A673 (cell line): ENCODE data around the gene AMACR. TPM values are rescaled to one million over a fixed set of nuclear protein-coding genes. Genes with fewer than 3 reads are reported as not detected.

ENCODE experiments used
- BruUV-seq: library from RNA; stranded (reverse); fragments of 400-500 nt; replicated peaks from 2 replicates; lab custom pipeline; 2021; lab: Mats Ljungman, UMichigan
- CTCF ChIA-PET: fragments of 300-600 bp; sonication (Branson Sonifier 250); formaldehyde crosslinking; loops from one replicate; lab custom pipeline; 2022; ENCODE audit warnings: antibody characterized with exemption; lab: Charles Lee
- POLR2A ChIA-PET: fragments of 300-600 bp; sonication (Branson Sonifier 250); formaldehyde crosslinking; loops from one replicate; lab custom pipeline; 2022; ENCODE audit warnings: antibody characterized with exemption; ENCODE audit not compliant: low non-redundant PET; lab: Charles Lee
- DNase-seq: peaks from one replicate; pipeline ENCODE4 v3.0.0-alpha.2; 2015; ENCODE audit warnings: low spot score
- H3K27ac ChIP-seq: fragments of 200-600 bp; sonication (generic); 2 replicates; pipeline ENCODE4 v1.5.1; 2016; ENCODE audit warnings: mixed run types, low read depth, mild to moderate bottlenecking, mixed read lengths, antibody characterized with exemption, low read length; ENCODE audit not compliant: poor library complexity, severe bottlenecking
- H3K27me3 ChIP-seq: fragments of 200-600 bp; sonication (generic); replicated peaks from 2 replicates; pipeline ENCODE4 v1.6.1; 2017; ENCODE audit warnings: mixed run types, low read depth, mild to moderate bottlenecking, mixed read lengths, antibody characterized with exemption, low read length; ENCODE audit not compliant: insufficient read depth, poor library complexity
- H3K36me3 ChIP-seq: fragments of 200-600 bp; sonication (generic); 2 replicates; pipeline ENCODE4 v1.6.1; 2016; ENCODE audit warnings: mixed run types, mild to moderate bottlenecking, mixed read lengths, antibody characterized with exemption, low read length; ENCODE audit not compliant: insufficient read depth, poor library complexity, severe bottlenecking
- H3K4me1 ChIP-seq: fragments of 200-600 bp; sonication (generic); 2 replicates; pipeline ENCODE4 v1.6.1; 2017; ENCODE audit warnings: mixed run types, mild to moderate bottlenecking, mixed read lengths, antibody characterized with exemption, low read length; ENCODE audit not compliant: insufficient read depth, poor library complexity, severe bottlenecking
- H3K4me3 ChIP-seq: fragments of 200-600 bp; sonication (generic); 2 replicates; pipeline ENCODE4 v1.5.1; 2016; ENCODE audit warnings: low read depth, mixed run types, mild to moderate bottlenecking, mixed read lengths, low read length; ENCODE audit not compliant: poor library complexity, severe bottlenecking
- H3K9me3 ChIP-seq: fragments of 200-600 bp; sonication (generic); 2 replicates; pipeline ENCODE4 v1.6.1; 2016; ENCODE audit warnings: mixed run types, low read depth, mild to moderate bottlenecking, mixed read lengths, antibody characterized with exemption, low read length; ENCODE audit not compliant: poor library complexity, severe bottlenecking
- EZH2 ChIP-seq: fragments of 200-600 bp; sonication (generic); IDR thresholded peaks from 2 replicates; pipeline ENCODE4 v1.6.1; 2017; ENCODE audit warnings: borderline replicate concordance, low read depth, mild to moderate bottlenecking, mixed read lengths, antibody characterized with exemption, low read length; ENCODE audit not compliant: poor library complexity, severe bottlenecking
- intact Hi-C: fragments of 100-400 bp; cut with micrococcal nuclease; formaldehyde crosslinking; loops from one replicate; pipeline ENCODE4 v1.10.0; 2022; ENCODE audit not compliant: unreplicated experiment
- total RNA-seq: library from RNA; stranded (reverse); gene quantifications from 2 replicates; pipeline ENCODE4 v1.2.3, GENCODE V29; 2021
- TF ChIP-seq, protein P1 (sequence below): fragments of 300-800, 200-600 bp; sonication (generic); conservative IDR thresholded peaks from 2 replicates; pipeline ENCODE4 v1.5.1; 2017; ENCODE audit warnings: low read depth, mild to moderate bottlenecking, antibody characterized with exemption, low read length, moderate library complexity, mixed read lengths

Gene AMACR
- total RNA-seq, 1 experiment from 2014 or later = 13.9 TPM

GRCh38 chr5:34047143-34047542, 39.3 kb upstream of the AMACR start:
- Histone ChIP-seq H3K27me3 (no peaks in the 10 kb centered on the region), H3K4me1 (no peaks in the 10 kb centered on the region), H3K4me3 (no peak overlapping the region), H3K9me3 (no peaks in the 10 kb centered on the region), H3K27ac (no peak overlapping the region), H3K36me3 (no peaks in the 10 kb centered on the region)
- BruUV-seq = no TSS peak
- intact Hi-C loops = no loop called here
- no peak for DNase-seq
- POLR2A ChIA-PET = no interaction called here
- TF ChIP-seq, protein P1, sequence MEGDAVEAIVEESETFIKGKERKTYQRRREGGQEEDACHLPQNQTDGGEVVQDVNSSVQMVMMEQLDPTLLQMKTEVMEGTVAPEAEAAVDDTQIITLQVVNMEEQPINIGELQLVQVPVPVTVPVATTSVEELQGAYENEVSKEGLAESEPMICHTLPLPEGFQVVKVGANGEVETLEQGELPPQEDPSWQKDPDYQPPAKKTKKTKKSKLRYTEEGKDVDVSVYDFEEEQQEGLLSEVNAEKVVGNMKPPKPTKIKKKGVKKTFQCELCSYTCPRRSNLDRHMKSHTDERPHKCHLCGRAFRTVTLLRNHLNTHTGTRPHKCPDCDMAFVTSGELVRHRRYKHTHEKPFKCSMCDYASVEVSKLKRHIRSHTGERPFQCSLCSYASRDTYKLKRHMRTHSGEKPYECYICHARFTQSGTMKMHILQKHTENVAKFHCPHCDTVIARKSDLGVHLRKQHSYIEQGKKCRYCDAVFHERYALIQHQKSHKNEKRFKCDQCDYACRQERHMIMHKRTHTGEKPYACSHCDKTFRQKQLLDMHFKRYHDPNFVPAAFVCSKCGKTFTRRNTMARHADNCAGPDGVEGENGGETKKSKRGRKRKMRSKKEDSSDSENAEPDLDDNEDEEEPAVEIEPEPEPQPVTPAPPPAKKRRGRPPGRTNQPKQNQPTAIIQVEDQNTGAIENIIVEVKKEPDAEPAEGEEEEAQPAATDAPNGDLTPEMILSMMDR = no peak
- no peak for TF ChIP-seq EZH2
- CTCF ChIA-PET = no interaction called here

- no peaks in the 10 kb centered on the region for H3K9me3 ChIP-seq
- no peak for DNase-seq
- no peak overlapping the region for H3K4me3 ChIP-seq
- H3K27me3 ChIP-seq = no peaks in the 10 kb centered on the region
- intact Hi-C loops = no loop called here
- ChIA-PET CTCF (no interaction called here), POLR2A (no interaction called here)
- TF ChIP-seq, protein P1 = no peak
- no peak for TF ChIP-seq EZH2
- no TSS peak for BruUV-seq
- H3K27ac ChIP-seq = no peak overlapping the region
- H3K36me3 ChIP-seq = no peaks in the 10 kb centered on the region
- no peaks in the 10 kb centered on the region for H3K4me1 ChIP-seq
Observed at GRCh38 chr5:34045996-34046395, 38.1 kb upstream of the AMACR start.

GRCh38 chr5:34045023-34045422, 37.2 kb upstream of the AMACR start:
- Histone ChIP-seq H3K9me3 (no peaks in the 10 kb centered on the region), H3K4me3 (no peak overlapping the region), H3K36me3 (no peaks in the 10 kb centered on the region), H3K27ac (no peak overlapping the region), H3K4me1 (no peaks in the 10 kb centered on the region), H3K27me3 (no peaks in the 10 kb centered on the region)
- ChIA-PET POLR2A (no interaction called here), CTCF (no interaction called here)
- no peak for DNase-seq
- intact Hi-C loops = no loop called here
- no peak for TF ChIP-seq EZH2
- TF ChIP-seq, protein P1 = no peak
- BruUV-seq = no TSS peak
